Astrocyte of the spinal cord (primary cell): ENCODE measurements around the gene OR51E2.

Source experiments
- DNase-seq: peaks from one replicate; pipeline ENCODE4 v3.0.0; 2011; ENCODE audit warnings: low read depth, low spot score
- H3K4me3 ChIP-seq: 2 replicates; pipeline ENCODE4 v1.5.1; 2011; ENCODE audit warnings: low read depth, mild to moderate bottlenecking, low read length, moderate library complexity
- CTCF ChIP-seq: IDR thresholded peaks from 2 replicates; pipeline ENCODE4 v1.5.1; 2012; ENCODE audit warnings: low read depth, mild to moderate bottlenecking, low read length, inconsistent platforms
- in situ Hi-C: cut with HindIII; loops from 2 replicates; pipeline ENCODE4 v1.10.0; 2017; ENCODE audit warnings: low sequenced_read_pairs

The OR51E2 gene

GRCh38 chr11:4680341-4680740, 17.3 kb downstream of the OR51E2 start:
- H3K4me3 ChIP-seq: no peak overlapping the region
- in situ Hi-C loops: no loop called here
- no peak for TF ChIP-seq CTCF
- DNase-seq: no peak

DNA sequence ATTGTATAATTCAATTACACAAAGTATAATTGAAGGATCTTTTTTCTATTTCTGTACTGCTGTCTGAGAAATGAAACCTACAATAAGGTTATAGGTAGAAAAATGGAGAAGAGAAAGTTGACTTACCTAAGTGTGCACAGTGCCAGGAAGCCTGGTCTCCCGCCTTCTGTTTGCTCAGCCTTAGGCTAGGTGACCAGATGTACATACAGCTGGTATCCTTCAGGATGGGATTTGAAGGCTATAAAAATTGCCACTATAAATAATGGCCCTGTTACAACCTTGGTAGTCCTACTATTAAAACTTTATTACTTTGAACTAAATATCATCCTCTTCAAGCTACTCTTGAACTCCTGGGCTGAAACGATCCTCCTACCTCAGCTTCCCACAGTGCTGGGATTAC, 19.7 kb downstream of the OR51E2 start:
- DNase-seq: no peak
- H3K4me3 ChIP-seq: no peak overlapping the region
- no peak for TF ChIP-seq CTCF
- in situ Hi-C loops: no loop called here

DNA sequence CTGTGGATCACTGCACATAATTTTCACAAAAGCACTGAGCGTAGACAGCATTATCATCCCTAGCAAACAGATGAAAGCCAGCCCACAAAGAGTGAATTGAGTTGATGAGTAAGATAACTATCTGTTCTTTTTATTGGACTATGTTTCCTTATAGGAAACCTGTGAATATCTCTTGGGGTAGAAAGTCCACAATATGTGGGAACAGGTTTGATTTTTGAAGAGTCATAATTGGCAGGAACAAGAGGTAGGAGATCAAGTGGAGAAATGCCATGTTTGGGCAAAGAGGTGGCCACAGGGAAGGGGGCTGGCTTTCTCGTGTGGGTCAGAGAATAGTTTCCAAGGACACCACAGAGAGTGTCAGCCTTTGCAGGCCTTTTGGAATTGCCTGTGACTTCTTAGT, 23.9 kb downstream of the OR51E2 start:
- no peak for DNase-seq
- no peak for TF ChIP-seq CTCF
- in situ Hi-C loops: no loop called here
- no peak overlapping the region for H3K4me3 ChIP-seq

DNA sequence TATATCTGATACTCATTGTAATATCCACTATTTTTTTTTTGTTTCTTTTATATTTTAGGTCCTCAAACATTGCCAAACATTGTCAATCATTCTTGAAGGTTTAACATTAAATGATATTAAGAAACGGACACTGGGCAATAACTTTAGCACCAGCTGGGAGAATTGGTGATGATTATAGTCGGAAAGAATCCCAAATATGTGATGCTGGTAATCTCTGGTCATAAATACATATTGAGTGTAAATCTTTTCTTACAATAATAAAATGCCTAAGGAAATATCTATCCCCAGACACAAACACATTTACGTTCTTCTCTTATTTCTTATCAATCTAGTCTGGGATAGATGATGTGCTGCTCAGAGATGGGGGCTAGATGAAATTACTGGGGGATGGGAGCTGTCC, 25.2 kb downstream of the OR51E2 start:
- DNase-seq: no peak
- no peak for TF ChIP-seq CTCF
- H3K4me3 ChIP-seq: no peak overlapping the region
- in situ Hi-C loops: no loop called here

- no peak overlapping the region for H3K4me3 ChIP-seq
- TF ChIP-seq CTCF: no peak
- DNase-seq: no peak
- in situ Hi-C loops: no loop called here
Measured at GRCh38 chr11:4671741-4672140, 25.9 kb downstream of the OR51E2 start.

GRCh38 chr11:4665424-4665823, 32.2 kb downstream of the OR51E2 start:
- peak; percentile 16 for DNase-seq
- no peak overlapping the region for H3K4me3 ChIP-seq
- in situ Hi-C loops: no loop called here
- TF ChIP-seq CTCF: no peak

- no peak overlapping the region for H3K4me3 ChIP-seq
- in situ Hi-C loops: no loop called here
- no peak for TF ChIP-seq CTCF
- DNase-seq: no peak
Measured at GRCh38 chr11:4664786-4665185, 32.9 kb downstream of the OR51E2 start.
